A549 treated with AZD2906 at 1 μM for 4 hours (cell line): ENCODE measurements around the gene ACBD3. TPM values are rescaled to one million over a fixed set of nuclear protein-coding genes. Genes with fewer than 3 reads are reported as not detected.

Experiments used
- total RNA-seq: library from RNA; stranded (reverse); fragments of 200-300 nt; extraction: Qiagen RNA extraction; gene quantifications from 5 replicates; pipeline ENCODE4 v1.2.3, GENCODE V29; 2022

ACBD3 gene
- 23.0 to 27.2 TPM (median 25.8 TPM) in 5 replicates for total RNA-seq

DNA sequence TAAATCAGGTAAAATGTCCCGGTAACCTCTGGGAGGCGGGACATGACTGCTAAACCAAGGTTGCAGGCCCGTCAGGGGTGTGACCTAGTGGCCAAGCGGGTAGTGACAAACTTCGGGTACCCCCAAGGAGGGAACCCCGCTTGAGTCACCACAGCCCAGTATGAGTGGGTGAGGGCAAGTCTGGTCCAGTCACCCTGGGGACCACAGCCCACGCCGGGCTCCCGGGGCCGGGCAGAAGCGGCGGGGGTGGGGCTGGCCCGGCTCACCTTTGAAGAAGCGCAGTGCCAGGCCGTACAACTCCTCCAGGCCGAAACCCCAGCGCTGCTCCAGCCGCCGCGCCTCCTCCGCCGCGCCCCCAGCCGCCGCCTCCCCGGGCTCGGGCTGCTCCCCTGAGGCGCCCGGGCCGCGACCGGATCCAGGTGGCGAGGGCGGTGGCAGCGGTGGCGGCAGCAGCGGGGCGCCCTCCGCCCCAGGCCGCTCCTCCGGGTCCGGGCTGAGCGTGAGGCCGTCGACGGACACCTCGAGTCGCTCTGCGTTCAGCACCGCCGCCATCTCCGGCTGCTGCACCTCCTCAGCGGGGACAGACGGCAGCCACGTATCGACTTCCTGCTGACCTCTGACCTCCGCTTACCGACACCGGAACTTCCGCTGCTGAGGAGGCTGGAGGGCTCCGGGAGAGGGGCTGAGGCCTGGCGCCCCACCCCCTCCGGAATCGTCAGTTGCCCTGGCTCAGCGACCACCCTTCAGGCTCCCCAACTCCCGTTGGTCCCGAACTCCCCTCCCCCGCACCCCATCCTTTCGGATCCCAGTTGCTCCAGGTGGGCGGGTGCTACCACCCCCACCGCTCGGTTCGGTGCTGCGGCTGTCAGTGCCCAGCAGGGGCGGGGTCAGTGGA lies at the start of gene ACBD3:
Gene ACBD3, minus strand, starts transcription at position 618 of the 895 bp plus-strand sequence. Its CDS starts 66 bp downstream, at position 552.

GRCh38 chr1:226223157-226223785 lies 36.7 kb upstream of the ACBD3 start, which contains the start of gene MIXL1:
MIXL1 (plus strand) TSS chr1:226223664; CDS start chr1:226223682, 18 bp downstream.

Other genes with a start within 250 kb of the ACBD3 start
- gene LEFTY2, start 245.5 kb downstream of the ACBD3 start, total RNA-seq, result 0.07 to 0.43 TPM (median 0.17 TPM) in 4 of 5 replicates, not detected in the other
- gene SDE2, start 187.4 kb downstream of the ACBD3 start, total RNA-seq, result 6.0 to 11.6 TPM (median 7.0 TPM) in 5 replicates
- gene H3-3A, start 124.0 kb downstream of the ACBD3 start, total RNA-seq, result 419 to 461 TPM (median 440 TPM) in 5 replicates
- 0.05 to 0.09 TPM (median 0.07 TPM) in 4 of 5 replicates, not detected in the other for gene MIXL1, start 36.9 kb upstream of the ACBD3 start, total RNA-seq
- 6.1 to 7.2 TPM (median 6.6 TPM) in 5 replicates for gene LIN9, start 122.4 kb upstream of the ACBD3 start, total RNA-seq
- 103 to 125 TPM (median 108 TPM) in 5 replicates for gene PARP1, start 221.4 kb upstream of the ACBD3 start, total RNA-seq